ENCODE measurements around the gene ENKD1. TPM values are rescaled to one million over a fixed set of nuclear protein-coding genes. Genes with fewer than 3 reads are reported as not detected.

Gene ENKD1, protein sequence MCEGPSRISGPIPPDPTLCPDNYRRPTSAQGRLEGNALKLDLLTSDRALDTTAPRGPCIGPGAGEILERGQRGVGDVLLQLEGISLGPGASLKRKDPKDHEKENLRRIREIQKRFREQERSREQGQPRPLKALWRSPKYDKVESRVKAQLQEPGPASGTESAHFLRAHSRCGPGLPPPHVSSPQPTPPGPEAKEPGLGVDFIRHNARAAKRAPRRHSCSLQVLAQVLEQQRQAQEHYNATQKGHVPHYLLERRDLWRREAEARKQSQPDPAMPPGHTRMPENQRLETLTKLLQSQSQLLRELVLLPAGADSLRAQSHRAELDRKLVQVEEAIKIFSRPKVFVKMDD
- total RNA-seq: 1 to 10 TPM; 7.0 TPM

DNA sequence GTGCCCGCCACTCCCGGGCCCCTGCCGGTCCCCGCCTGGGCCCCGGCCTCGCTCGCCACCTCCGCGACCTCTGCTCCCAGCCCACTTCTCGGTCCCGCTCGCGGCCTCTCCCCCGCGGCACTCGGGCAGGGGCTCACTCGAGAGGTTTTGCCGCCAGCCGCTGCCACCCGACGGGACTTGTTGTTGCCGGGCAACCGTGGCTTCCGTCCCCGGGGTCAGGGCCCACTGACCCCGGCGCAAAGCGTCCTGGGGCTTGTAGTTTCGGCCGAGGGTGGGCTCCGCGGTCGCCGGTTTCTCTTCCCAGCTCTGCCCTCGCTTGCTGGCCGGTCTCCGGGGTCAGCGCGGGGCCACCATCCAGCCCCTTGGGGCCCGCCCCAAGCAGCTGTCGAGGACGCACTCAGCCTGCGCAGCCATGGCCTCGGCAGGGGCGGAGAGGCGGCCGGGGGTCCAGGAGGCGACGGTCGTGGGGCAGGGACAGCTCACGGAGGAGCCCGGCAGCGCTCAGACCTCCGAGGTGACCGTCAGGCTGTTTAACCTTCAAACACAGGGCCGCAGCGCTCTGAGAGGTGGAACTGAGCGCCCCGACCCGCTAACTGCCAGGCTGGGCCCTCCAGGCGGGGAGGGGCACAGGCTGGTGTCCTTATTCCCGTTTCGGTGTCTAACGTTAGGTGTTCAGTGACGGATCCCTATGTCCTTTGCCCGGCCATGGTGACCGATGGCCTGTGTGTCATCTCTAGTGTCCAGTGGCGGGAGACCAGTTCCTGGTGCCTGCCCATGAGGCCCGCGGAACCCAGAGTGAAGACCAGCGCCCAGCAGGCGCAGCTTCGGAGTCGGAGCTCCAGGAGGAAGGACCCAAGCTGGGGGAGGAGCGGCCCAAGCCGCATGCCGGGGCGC, at the start of gene ENKD1, which contains the start of gene C16orf86:
Gene ENKD1, minus strand, starts transcription at position 192 of the 894 bp plus-strand sequence. CDS start 308 bp downstream, outside the sequence.
Gene C16orf86, plus strand, starts transcription at position 256 of the 894 bp plus-strand sequence. Its CDS starts 157 bp downstream, at position 413.
- ATAC-seq (peak; percentile 70), DNase-seq (peak; percentile 88)
- Mint-ChIP-seq H3K27me3 (ENCODE audit: low read depth) (no peaks in the 10 kb centered on the region), H3K27ac (peak within 1 kb of the TSS; percentile 83), H3K9me3 (ENCODE audit: insufficient read depth) (no peaks in the 10 kb centered on the region), H3K4me3 (peak within 1 kb of the TSS; percentile 83), H3K4me1 (ENCODE audit: low read depth) (peaks cover 32% of the 10 kb centered on the region), H3K36me3 (ENCODE audit: low read depth) (no peaks in the 10 kb centered on the region)
- CTCF ChIA-PET: interaction anchor here (0.6 to 11.3 kb wide), 22 partner anchors 8 to 269 kb away, joined by 3 to 211 read pairs (median 6); partner anchors contain the start of genes ATP6V0D1, CARMIL2, CTCF and GFOD2
- POLR2A ChIA-PET: interaction anchor here (1.6 to 2.7 kb wide), 2 partner anchors 104 to 119 kb away, joined by 6 to 7 read pairs; partner anchors contain the start of gene CTCF

GRCh38 chr16:67716097-67716496, 49.5 kb upstream of the ENKD1 start:
- ChIA-PET CTCF (interaction anchor here (1.3 to 1.7 kb wide), 5 partner anchors 11 to 234 kb away, joined by 3 to 4 read pairs (median 3); no protein-coding TSS in a partner anchor), POLR2A (interaction anchor here (0.6 kb wide), 1 partner anchor 149 kb away, joined by 3 read pairs; no protein-coding TSS in a partner anchor)
- Mint-ChIP-seq H3K4me1 (ENCODE audit: low read depth) (peaks cover 29% of the 10 kb centered on the region), H3K27ac (no peak overlapping the region), H3K4me3 (no peak overlapping the region), H3K36me3 (ENCODE audit: low read depth) (peaks cover 7% of the 10 kb centered on the region), H3K9me3 (ENCODE audit: insufficient read depth) (no peaks in the 10 kb centered on the region), H3K27me3 (ENCODE audit: low read depth) (no peaks in the 10 kb centered on the region)
- DNase-seq (no peak), ATAC-seq (no peak)

DNA sequence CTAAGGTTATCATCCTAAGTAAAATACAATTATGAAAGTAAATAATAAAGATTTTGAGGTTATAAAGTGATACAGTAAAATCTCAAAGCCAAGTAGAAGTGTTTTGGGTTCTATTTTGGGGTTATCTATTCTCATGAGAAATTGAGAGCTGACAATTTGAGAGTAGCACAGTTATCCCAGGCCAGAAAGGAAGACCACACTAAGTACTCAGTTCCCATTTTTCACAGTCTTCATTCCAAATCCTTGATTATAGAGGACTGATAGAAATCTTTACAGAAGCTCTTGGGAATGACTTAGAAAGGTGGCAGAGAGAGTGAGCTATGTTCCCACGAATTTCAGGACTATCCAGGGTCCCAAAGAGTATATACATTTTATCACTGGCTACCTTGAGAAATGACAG, 48.0 kb upstream of the ENKD1 start:
- Mint-ChIP-seq H3K36me3 (ENCODE audit: low read depth) (peaks cover 7% of the 10 kb centered on the region), H3K9me3 (ENCODE audit: insufficient read depth) (no peaks in the 10 kb centered on the region), H3K27me3 (ENCODE audit: low read depth) (no peaks in the 10 kb centered on the region), H3K4me1 (ENCODE audit: low read depth) (peaks cover 16% of the 10 kb centered on the region), H3K4me3 (no peak overlapping the region), H3K27ac (no peak overlapping the region)
- ATAC-seq: no peak
- ChIA-PET CTCF (interaction anchor here (0.9 to 1.9 kb wide), 4 partner anchors 42 to 326 kb away, joined by 3 to 8 read pairs (median 5); no protein-coding TSS in a partner anchor), POLR2A (no interaction called here)
- DNase-seq: no peak

DNA sequence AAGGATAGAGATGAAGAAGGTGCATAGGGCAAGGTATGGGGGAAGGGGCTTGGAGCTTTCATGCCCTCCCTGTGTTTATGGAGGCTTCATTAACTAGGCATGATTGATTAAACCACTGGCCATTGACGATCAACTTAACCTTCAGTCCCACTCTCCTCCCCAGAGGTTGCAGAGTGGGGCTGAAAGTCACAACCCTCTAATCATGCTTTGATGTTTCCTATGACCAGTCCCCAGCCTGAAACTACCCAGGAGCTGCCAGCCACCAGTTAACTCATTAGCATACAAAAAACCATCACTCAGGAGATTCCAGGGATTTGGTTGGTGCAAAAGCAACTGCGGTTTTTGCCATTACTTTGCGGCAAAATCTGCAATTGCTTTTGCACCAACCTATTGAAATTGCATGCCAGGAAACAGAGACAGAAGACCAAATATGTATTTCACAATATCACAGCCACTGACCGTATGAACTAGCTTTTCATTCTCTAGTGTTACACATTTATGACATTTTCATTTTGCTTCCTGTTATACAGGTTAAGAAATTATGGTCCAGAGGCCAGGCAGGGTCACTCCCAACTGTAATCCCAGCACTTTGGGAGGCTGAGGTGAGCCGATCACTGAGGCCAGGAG, 47.2 kb upstream of the ENKD1 start:
- H3K27ac Mint-ChIP-seq: no peak overlapping the region
- DNase-seq: no peak
- no peak for ATAC-seq
- no peaks in the 10 kb centered on the region for H3K27me3 Mint-ChIP-seq (ENCODE audit: low read depth)
- H3K36me3 Mint-ChIP-seq (ENCODE audit: low read depth): peaks cover 7% of the 10 kb centered on the region
- H3K9me3 Mint-ChIP-seq (ENCODE audit: insufficient read depth): no peaks in the 10 kb centered on the region
- H3K4me1 Mint-ChIP-seq (ENCODE audit: low read depth): peaks cover 16% of the 10 kb centered on the region
- ChIA-PET CTCF (interaction anchor here (0.7 to 1.9 kb wide), 4 partner anchors 41 to 327 kb away, joined by 3 to 8 read pairs (median 6); no protein-coding TSS in a partner anchor), POLR2A (no interaction called here)
- H3K4me3 Mint-ChIP-seq: no peak overlapping the region

GRCh38 chr16:67710607-67711006, 44.1 kb upstream of the ENKD1 start:
- Mint-ChIP-seq H3K27ac (no peak overlapping the region), H3K4me1 (ENCODE audit: low read depth) (no peaks in the 10 kb centered on the region), H3K36me3 (ENCODE audit: low read depth) (no peaks in the 10 kb centered on the region), H3K27me3 (ENCODE audit: low read depth) (no peaks in the 10 kb centered on the region), H3K9me3 (ENCODE audit: insufficient read depth) (no peaks in the 10 kb centered on the region), H3K4me3 (no peak overlapping the region)
- POLR2A ChIA-PET: no interaction called here
- CTCF ChIA-PET: no interaction called here
- DNase-seq (no peak), ATAC-seq (no peak)

DNA sequence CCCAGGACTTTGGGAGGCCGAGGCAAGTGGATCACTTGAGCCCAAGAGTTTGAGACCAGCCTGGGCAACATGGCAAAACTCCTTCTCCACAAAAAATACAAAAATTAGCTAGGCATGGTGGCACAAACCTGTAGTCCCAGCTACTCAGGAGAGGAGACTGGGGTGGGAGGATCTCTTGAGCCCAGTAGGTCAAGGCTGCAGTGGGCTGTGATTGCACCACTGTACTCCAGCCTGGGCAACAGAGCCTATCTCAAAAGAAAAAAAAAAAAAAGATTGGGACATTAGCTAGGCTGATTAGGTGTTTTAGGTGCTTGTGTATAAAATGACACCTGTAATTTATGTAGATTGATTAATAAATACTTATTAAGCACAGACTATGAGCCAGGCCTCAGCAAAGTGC, 42.5 kb upstream of the ENKD1 start:
- Mint-ChIP-seq H3K4me3 (no peak overlapping the region), H3K4me1 (ENCODE audit: low read depth) (peaks cover 9% of the 10 kb centered on the region), H3K36me3 (ENCODE audit: low read depth) (no peaks in the 10 kb centered on the region), H3K9me3 (ENCODE audit: insufficient read depth) (no peaks in the 10 kb centered on the region), H3K27ac (no peak overlapping the region), H3K27me3 (ENCODE audit: low read depth) (no peaks in the 10 kb centered on the region)
- DNase-seq (no peak), ATAC-seq (no peak)
- POLR2A ChIA-PET: no interaction called here
- CTCF ChIA-PET: no interaction called here

GRCh38 chr16:67708368-67708771, 41.8 kb upstream of the ENKD1 start:
- peaks cover 3% of the 10 kb centered on the region for H3K36me3 Mint-ChIP-seq (ENCODE audit: low read depth)
- H3K4me1 Mint-ChIP-seq (ENCODE audit: low read depth): peaks cover 16% of the 10 kb centered on the region
- POLR2A ChIA-PET: no interaction called here
- no peak overlapping the region for H3K4me3 Mint-ChIP-seq
- CTCF ChIA-PET: no interaction called here
- no peaks in the 10 kb centered on the region for H3K27me3 Mint-ChIP-seq (ENCODE audit: low read depth)
- ATAC-seq (no peak), DNase-seq (no peak)
- no peak overlapping the region for H3K27ac Mint-ChIP-seq
- H3K9me3 Mint-ChIP-seq (ENCODE audit: insufficient read depth): no peaks in the 10 kb centered on the region

DNA sequence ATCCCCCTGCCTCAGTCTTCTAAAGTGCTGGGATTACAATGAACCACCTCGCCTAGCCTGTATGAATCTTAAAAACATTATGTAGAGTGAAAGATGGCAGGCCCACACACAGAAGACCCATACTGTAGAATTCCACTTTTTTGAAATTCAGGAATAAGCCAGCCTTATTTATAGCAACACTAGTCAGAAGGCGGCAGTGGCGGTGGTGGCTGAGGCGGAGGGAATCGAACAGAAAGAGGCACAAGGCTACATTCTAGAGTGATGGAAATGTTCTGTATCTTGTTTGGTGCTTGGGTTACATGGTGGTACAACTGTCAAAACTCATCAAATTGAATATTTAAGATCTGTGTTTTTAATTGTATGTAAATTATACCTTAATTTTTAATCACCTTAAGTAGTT, 41.2 kb upstream of the ENKD1 start:
- ChIA-PET CTCF (no interaction called here), POLR2A (no interaction called here)
- Mint-ChIP-seq H3K27ac (no peak overlapping the region), H3K4me3 (no peak overlapping the region), H3K9me3 (ENCODE audit: insufficient read depth) (no peaks in the 10 kb centered on the region), H3K27me3 (ENCODE audit: low read depth) (no peaks in the 10 kb centered on the region), H3K36me3 (ENCODE audit: low read depth) (peaks cover 3% of the 10 kb centered on the region), H3K4me1 (ENCODE audit: low read depth) (peaks cover 22% of the 10 kb centered on the region)
- no peak for ATAC-seq
- no peak for DNase-seq

- Mint-ChIP-seq H3K27ac (no peak overlapping the region), H3K36me3 (ENCODE audit: low read depth) (peaks cover 3% of the 10 kb centered on the region), H3K4me1 (ENCODE audit: low read depth) (peaks cover 25% of the 10 kb centered on the region), H3K4me3 (no peak overlapping the region), H3K27me3 (ENCODE audit: low read depth) (no peaks in the 10 kb centered on the region), H3K9me3 (ENCODE audit: insufficient read depth) (no peaks in the 10 kb centered on the region)
- no peak for DNase-seq
- POLR2A ChIA-PET: no interaction called here
- ATAC-seq: no peak
- CTCF ChIA-PET: no interaction called here
Observed at GRCh38 chr16:67707210-67707609, 40.7 kb upstream of the ENKD1 start.

DNA sequence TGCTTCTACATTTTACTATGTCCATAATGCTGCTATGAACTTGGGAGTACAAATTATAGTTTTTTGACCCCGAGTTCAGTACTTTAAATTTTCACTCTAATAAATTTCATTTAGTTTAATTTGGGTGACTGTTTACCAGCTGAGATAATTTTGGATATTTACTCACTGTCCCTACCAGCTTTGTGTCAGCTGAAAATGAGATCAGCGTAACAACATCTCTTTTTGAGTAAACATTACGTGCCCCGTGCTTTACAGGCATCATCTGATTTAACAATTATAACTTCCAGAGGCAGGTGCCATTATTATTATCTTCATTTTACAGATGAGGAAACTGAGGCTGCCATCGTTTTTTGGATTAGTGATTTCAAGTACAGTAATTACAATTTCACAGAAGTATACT, 37.6 kb upstream of the ENKD1 start:
- H3K27ac Mint-ChIP-seq: peak overlapping the region; percentile 92
- ChIA-PET POLR2A (interaction anchor here (0.7 kb wide), 1 partner anchor 84 kb away, joined by 3 read pairs; no protein-coding TSS in a partner anchor), CTCF (interaction anchor here (1.3 to 2.1 kb wide), 2 partner anchors 12 to 16 kb away, joined by 4 read pairs; partner anchors contain the start of gene GFOD2)
- no peaks in the 10 kb centered on the region for H3K9me3 Mint-ChIP-seq (ENCODE audit: insufficient read depth)
- peaks cover 3% of the 10 kb centered on the region for H3K36me3 Mint-ChIP-seq (ENCODE audit: low read depth)
- peaks cover 30% of the 10 kb centered on the region for H3K4me1 Mint-ChIP-seq (ENCODE audit: low read depth)
- no peak for DNase-seq
- H3K4me3 Mint-ChIP-seq: no peak overlapping the region
- no peaks in the 10 kb centered on the region for H3K27me3 Mint-ChIP-seq (ENCODE audit: low read depth)
- ATAC-seq: no peak

DNA sequence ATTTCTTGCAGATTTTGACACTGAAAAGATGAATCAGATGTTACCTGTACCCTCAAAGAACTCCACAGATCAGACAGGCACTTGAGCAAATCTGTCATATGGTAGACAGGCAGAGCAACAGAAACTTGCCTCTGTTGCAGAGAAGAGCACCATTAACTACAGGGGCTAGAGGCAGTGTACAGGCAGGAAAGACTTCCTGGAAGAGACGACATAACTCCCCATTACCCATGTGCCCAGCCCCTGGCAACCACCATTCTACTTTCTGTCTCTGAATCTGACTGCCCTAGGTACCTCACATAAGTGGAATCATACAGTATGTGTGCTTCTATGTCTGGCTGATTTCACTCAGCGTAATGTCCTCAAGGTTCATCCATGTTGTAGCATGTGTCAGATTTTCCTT, 37.1 kb upstream of the ENKD1 start:
- Mint-ChIP-seq H3K27me3 (ENCODE audit: low read depth) (no peaks in the 10 kb centered on the region), H3K4me3 (peak overlapping the region; percentile 40), H3K4me1 (ENCODE audit: low read depth) (peaks cover 30% of the 10 kb centered on the region), H3K27ac (peak overlapping the region; percentile 92), H3K9me3 (ENCODE audit: insufficient read depth) (no peaks in the 10 kb centered on the region), H3K36me3 (ENCODE audit: low read depth) (peaks cover 4% of the 10 kb centered on the region)
- POLR2A ChIA-PET: no interaction called here
- DNase-seq (peak; percentile 46), ATAC-seq (peak; percentile 84)
- CTCF ChIA-PET: interaction anchor here (1.3 kb wide), 1 partner anchor 16 kb away, joined by 4 read pairs; the partner anchor contains the start of gene GFOD2
